Activated T-helper 1 cell treated with Interleukin-2 at 50 U/mL for 16 hours (primary cell): ENCODE data around the gene PRR23E.

Source experiments
- DNase-seq: peaks from one replicate; pipeline ENCODE4 v3.0.0-alpha.2; 2020; ENCODE audit warnings: low read depth

PRR23E gene

DNA sequence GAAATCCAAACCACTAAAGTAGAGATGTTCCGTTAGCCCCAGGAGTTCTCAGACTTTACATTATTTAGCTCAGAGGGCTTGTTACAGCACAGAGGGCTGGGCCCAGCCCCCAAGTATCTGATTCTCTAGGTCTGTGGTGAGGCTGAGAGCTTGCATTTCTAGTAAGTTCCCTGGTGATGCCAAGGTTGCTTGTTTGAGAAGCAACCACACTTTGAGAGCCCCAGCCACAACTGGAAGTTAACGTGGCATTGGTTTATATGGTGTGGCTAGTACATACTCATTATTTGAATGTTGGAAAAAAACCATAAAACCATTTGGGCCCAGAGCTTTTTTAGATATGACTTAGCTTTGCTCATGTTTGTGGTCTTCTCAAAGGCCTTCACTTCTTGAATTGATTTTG is 35.9 kb downstream of the PRR23E start:
- DNase-seq, result no peak

DNA sequence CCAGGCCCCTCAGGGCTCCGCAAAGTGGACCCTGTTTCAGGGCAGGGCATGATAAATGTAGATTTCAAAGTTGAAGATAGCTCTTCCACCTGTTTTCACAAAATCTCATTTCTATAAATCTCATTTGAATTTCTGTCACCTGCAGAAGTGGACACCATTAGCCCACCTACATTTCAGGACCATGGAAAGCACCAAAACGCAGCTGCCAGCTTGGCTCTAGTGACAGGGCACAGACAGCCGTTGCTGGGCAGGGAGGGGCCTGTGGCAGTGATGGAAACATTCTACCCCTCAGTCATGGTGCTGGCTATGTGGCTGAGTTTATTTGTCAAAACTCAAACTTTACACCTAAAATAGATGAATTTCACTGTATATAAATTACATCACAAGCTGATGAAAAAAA is 40.4 kb downstream of the PRR23E start:
- DNase-seq, result no peak

GRCh38 chr3:127234778-127235177 is 41.8 kb downstream of the PRR23E start:
- DNase-seq, result no peak

GRCh38 chr3:127235706-127236105 is 42.8 kb downstream of the PRR23E start:
- DNase-seq, result no peak

DNA sequence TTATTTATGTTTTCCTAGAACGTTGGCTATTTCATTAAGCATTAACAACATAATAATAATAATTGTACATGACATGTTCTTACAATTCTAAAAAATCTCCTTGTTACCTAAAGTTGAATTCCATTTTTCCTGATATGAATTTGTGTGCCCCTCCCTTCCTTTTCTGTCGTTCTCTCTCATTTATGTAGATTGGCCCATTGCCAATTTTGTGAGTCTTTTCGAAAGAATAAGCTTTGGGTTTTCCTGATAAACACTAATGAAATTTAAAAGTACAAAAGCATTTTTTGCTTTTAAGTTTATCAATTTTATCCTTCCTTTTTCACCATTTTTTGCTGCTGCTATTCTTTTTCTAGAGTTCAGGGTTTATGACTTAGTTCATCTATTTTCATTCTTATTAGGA is 44.9 kb downstream of the PRR23E start:
- no peak for DNase-seq

DNA sequence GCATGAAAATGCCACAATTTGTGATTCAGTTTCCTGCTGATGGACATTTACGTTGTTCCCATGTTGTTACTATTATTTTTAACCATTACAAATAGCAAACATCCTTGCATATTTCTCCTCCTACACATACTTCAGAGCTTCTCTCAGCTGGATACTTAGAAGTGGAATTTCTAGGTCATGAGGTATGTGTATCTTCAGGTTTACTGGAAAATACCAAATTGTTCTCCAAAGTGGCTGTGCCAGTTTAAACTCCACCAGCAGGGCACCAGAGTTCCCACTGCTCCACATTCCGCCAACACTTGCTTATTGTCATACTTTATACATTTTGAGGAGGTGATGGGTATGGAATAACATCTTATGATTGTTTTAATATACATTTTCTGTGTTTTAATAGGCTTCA is 45.7 kb downstream of the PRR23E start:
- no peak for DNase-seq

DNA sequence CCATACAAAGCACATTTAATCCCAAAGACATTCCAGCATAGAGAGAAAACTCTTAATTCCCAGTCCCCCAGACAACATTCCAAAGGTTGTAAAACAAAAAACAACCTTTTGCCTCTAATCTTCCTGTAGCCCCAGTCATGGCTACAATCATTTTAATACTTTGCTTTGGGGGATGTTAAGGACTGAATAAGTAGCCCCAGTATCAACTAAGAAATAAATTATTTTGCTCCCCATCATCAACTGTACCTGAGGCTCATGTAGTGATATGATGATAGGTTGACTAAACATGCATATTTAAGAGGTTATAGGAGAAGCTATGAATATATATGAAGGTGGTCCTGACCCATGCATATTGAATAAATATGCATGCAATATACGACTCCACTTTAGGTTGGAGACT is 54.4 kb downstream of the PRR23E start:
- DNase-seq, result no peak
